HG02870 (cell line): ENCODE measurements around the gene POLG.

Experiments
- ATAC-seq: cut with Tn5 transposase; IDR thresholded peaks from one replicate; pipeline ENCODE4 v1.9.1; 2021; ENCODE audit warnings: mild to moderate bottlenecking, moderate library complexity; ENCODE audit not compliant: unreplicated experiment

POLG gene

DNA sequence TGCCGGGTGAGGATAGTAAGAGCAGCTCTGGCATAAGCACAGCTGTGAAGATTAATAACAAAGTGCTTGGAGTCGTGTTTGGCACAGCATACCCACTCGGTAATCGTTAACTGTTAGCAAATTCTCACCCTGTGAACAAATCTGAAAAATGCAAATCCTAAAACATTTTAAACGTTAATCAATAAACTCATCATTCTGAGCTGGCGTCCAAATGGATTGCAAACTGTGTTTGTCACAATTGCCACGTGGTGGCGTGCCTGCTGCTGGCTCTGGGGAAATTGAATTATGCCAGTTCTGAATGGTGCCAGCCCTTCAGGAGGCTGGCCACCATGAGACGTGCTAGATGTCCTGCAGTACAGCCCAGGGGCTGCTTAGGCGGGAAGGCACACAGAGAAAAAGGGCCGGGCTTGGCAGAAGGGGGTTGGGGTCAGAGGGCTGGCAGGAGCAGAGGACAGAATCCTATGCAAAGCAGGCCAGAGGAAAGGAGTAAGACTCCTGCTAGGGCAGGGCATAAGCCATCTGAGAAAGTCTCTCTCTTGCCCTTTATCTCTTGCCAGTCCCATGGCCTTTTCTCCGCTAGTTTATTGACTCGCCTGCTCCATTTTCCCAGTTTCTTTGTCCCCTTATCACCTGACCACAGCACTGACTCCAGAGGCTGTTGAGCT, 22.1 kb upstream of the POLG start:
- no peak for ATAC-seq

DNA sequence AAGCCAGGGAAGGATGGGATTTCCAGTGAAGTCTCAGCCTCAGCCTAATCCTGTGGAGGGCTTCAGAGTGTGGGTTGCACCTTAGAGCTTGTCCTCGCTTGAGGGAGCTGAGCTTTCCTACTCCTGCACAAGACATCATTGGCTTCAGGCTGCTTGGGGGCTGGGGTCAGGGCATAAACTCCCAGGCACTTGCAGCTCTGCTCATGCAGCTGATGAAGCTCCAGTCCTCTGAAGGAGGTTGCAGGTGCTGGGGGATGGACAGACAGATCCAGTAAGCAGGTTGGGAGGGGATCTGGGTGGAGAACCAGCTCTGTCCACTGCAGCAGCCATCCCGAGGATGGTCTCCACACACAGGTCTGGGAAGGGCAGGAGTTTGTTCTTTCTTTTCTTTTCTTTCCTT, 19.4 kb upstream of the POLG start:
- ATAC-seq, result no peak

DNA sequence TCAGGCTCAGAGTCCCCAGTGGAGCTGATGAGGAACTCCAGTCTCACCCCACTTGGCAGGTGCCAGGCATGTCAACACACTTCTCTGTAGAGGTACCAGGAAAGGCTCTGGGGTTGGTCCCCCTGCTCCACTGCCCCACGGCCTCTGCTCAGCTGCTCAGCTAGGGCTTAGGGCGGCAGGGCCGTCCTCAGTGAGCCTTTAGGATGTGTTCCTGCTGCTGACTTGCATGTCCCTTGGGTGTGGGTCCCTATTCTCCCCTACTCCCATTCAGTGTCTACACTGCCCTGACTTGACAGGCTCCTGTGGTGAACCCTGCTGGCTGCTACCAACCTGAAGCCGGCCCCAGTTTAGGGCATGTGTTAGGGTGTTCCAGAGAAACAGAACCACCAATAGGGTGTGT, 17.9 kb upstream of the POLG start:
- no peak for ATAC-seq

DNA sequence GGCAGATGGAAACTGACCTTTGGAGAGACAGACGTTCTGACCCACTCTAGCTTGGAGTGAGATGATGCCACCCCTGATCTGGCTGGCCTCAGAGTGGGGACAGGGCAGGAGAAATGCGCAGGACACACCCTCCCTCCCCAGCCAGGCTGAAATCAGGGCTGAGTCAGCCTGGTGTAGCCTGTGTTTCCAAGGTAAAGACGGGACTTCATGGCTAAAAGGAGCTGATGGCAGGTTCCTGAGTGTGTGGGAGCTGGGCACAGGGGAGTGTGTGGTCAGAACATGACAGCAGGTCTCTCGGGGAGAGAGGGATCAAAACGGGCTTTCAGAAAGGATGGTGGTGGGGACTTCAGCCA, 14.6 kb upstream of the POLG start:
- no peak for ATAC-seq

DNA sequence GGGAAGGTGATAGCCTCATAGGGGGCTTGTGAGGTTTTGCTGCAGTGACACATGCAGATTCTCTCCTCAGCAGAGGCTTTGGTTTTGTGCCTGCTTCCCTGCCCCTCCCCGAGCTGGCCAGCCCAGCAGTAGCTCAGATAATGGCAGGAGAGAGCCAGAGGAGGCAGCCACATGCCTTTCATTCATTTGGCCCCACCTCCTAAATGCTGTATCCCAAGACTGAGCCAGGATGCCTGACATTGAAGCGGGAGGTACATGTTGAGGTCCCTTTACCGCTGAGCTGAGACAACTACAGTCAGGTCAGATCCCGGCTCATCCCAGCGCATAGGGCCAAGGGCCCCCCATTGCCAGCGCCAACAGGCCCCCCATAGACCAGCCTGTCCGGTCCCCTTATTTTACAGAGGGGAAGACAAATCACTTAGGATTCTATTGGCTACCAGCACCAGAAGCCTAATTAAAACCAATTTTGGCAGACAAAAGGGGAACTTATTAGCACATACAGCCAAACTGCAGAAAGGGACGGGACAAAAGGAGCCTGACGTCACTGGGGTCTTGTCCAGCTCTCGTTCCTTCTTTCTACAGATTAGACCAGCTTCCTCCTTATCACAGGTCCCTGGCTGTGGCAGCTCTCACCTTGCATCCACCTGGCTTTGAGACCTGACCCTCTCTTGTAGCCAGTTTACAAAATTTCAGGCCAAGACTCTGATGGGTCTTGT, 12.1 kb upstream of the POLG start:
- no peak for ATAC-seq

DNA sequence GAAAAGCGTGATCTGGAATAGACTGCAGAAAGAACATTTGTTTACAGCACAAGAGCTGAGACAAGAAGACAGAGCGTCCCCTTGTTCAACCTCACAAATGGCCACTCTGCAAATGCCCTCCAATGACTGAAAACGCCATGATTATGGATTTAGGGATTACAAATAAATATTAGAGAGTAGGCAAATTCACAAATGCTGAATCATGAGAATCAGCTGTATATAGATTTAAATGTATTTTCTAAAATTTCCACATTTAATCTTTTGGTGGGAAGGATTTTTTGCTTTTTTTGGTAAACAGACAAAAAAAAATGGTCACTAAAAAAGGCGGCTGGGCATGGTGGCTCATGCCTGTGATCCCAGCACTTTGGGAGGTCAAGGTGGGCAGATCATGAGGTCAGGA, 10.6 kb upstream of the POLG start:
- ATAC-seq, result no peak

DNA sequence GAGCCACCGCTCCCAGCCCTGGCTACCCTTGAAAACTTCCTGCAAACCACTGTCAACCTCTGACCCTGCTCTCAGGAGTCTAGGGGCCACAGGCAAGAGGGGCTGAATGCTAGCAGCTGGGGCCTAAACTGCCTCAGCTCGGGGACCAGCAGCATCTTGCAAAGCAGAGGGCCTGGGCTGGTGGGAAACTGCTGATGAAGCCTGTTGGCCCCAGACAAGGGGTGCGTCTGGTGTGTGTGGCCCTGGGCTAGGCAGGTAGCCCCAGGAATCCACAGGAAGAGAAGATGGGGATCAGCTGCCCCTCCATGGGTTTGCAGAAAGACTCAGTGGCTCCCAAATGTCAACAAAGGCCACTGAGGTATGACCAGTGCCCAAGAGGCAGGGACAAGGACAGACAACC, 8.2 kb upstream of the POLG start:
- no peak for ATAC-seq

DNA sequence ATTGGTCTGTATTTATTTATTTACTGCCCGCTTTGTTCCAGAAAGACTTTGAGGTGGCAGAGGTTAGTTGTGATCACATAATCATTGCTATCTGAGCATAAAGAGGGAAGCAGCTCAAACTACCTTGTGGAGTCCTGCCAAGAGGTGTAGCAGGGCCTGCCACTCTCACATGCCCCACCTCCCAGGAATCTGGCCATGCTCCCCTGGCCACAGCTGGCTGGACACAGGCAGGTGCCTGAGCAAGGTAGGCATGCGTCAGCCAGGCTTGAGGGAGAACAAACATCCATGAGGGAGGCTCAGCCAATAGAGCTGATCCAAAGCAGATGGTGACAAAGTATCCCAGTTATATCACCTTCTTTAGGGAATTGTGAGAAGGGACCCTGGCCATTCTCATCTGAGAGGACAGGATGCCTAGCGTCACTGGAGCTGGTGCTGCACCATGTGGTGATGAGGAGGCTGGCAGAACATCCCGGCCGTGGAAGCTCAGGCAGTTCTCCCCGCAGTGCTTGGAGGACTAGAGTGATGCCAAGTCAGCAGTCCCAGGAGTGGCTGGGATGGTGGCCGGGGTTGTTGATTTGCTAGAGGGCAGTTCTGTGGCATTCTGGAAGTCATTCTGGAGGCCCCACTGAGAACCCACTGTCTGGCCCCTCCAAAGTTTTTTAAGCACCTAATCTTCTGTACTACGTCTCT, 6.8 kb upstream of the POLG start:
- ATAC-seq, result no peak

DNA sequence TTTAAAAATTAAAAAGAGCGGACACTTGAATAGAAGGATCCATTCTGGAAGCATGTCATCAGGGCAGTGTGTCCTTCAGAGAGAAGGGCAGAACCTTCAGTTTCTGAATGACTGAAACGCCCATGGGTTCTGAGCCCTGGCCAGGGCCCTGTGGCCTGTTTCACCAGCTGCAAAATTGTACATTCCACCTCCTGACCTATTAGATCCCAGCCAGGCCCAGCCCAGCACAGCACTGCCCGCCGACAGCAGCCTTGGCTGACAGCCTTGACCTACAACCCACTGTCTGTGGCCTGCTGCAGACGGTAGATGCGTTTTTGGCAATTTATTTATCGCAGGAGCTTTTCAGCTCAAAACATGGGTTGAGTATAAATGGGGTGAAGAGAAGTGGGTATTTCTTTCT, 5.9 kb upstream of the POLG start:
- ATAC-seq, result no peak

DNA sequence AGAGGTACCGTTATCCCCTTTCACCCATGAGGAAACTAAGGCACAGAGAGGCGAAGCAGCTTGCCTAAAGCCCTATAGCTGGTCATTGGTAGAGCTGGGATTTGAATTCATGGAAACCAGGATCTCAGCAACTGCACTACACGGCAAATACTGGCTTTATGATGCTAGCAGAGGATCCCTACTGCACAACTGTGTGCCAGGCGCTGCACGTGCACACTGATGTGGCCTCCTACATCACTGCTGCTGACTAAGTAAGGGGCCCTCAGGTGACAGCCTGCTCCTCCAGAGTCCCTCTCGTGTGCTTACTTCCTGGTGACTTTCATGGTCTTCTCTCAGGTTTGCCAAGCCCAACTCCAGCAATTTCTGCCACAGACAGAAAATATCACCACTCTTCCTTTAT, 3.4 kb upstream of the POLG start:
- ATAC-seq, result no peak

DNA sequence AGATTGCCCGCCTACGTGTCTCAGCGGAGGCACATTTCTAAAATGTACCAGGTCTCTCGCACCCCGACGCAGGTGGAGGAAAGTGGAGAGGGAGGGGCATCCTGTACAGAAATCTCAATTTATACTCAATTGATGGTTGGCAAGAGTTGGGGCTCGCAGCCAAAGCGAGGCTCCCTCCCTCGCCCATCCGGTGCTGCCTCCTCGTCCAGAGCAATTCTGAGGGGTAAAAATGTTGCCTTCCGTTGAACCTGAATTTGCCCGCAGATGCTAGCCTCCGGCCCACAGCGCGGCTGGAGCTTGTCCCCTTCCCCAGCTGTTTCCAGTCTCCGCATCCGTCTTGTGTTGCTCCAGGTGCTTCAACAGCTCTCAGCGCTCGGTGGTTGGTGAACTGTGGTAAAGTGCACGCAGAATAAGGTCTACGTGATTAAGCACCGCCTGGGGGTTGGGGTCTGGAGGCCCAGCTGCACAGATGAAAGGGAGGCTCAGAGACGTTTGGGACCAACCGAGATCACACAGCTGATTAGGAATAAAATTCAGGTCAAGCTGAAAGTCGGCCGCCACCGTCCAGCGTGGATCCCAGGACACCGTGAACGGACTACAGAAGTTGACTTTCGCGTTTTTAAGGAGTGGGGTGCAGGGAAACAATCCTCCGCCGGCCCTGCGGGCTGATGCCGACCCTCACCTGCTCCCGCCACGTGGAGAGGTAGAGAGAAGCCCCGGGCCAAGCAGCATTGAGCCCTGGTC, 846 bp upstream of the POLG start:
- no peak for ATAC-seq

DNA sequence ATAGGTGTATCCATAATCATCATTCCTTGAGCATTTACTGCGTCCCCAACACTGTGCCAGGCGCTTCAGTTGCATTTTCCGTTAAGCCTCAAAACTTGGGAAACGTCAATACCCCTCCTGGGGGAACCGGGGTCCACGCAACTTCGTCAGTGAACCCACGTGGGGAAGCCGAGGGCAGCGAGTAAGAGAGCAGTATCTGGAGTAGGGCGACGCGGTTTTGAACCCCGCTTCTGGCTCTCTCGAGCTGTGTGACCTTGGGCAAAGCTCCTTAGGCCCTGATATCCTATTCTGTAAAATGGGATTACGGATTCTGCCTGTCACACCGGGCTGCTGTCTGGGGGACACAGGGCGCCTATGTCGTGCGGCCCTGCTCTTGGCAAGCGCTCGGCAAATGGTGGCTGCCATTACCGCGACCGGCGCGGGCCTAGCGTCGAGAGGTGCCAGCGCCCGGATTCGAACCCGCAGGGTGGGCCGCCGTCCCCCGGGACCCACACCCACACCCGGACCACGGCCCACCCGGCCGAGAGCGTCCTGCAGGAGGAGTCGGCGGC, 590 bp downstream of the POLG start:
- no peak for ATAC-seq

DNA sequence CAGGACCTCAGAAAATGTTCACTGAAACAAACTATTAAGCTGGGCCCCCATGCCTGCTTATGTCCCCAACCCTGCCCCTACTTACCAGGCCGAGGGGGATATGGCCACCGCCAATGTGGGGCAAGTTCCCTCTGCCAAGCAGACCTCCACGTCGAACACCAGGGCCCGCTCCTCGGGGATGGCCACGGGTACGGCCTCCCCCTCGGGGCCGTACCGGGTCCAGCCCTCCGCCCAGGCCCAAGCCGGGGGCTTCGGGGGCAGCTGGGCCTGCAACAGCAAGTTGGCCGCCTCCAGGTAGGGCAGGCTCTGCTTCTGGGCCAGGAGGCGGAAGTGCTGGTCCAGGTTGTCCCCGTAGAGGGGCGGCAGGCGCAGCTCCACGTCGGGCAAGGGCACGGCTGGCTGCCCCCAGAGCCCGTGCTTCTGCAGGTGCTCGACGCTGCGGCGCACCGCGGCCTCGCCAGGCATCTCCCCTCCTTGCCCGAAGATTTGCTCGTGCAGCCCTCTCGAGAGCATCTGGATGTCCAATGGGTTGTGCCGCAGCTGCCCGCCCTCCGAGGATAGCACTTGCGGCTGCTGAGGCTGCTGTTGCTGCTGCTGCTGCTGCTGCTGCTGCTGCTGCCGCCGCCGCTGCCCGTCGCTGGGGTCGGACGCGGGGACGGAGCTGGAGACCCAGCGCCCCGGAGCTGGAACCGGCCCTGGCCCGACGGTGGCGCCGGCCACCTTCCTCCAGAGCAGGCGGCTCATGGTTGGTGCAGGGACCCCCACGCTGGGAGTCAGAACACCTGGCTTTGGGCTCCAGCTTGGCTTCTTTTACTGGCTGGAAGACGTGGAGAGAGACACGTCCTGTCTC, 1.4 kb downstream of the POLG start:
- no peak for ATAC-seq

DNA sequence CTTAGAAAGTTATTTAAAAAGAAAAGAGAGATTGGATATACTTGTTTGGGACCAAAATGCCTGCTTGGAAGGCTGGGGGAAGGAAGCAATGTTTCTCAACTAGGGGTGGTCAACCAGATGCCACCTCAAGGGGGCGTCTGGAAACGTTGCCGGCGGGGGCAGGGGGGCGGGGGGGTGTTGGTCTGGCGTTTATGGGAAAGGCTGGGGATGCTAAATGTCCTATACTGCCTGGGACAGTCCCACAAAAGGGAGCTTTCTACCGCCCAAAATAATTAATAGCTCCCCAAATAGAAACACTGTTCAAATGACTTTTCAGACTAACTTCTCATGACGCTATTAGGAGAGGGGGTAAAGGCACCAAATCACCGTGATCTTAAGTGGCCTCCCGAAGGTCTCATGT, 2.2 kb downstream of the POLG start:
- ATAC-seq, result no peak

DNA sequence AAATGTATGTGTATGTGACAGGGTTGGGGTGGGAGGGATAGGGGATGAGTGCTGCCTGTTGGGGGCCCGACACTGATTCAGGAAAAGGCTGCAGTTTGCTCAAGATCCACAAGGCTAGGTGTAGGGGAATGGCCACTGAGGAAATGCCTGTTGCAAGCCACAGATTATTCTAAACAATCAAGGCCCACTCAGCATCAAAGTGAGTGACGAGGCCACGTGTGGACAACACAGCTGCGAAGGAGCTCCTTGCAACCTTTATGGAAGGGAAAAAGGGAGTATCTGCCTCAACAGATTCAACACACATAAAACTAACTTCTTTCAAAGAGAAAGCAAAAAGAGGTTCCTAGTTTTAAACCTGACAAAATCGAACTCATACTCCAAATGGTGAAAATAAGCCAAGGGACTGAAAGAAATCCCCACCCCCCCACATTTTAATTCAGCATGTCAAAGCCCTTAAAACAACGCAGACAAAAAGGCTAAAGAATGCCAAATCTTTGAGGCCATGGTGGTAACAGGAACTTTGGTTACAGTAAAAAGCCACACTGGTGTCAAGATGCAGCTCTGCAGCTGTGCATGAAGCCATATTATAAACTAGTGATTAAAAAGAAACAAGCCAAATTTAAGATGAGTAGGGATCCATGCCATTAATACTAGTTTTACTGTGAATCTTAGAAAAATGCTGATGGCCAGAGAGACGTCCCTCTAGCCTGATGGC, 3.6 kb downstream of the POLG start:
- no peak for ATAC-seq

DNA sequence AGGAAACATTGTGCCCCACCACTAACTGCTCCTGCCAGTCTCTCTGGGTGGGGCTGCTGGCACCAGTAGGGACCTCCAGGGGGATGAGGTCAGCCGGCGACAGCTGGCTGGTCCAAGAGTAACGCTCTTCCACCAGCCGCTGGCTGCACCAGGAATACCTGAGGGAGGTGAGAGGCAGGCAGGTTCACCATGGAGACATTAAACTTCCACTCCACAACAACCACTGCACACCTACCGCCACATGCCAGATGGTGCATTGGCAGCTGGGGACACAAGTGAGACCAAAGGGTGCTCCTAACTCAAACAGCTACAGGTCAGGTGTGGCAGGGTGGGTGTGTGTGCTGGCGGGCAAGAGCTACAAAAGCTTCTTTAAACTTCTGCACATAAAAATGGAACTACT, 4.5 kb downstream of the POLG start:
- ATAC-seq, result no peak

DNA sequence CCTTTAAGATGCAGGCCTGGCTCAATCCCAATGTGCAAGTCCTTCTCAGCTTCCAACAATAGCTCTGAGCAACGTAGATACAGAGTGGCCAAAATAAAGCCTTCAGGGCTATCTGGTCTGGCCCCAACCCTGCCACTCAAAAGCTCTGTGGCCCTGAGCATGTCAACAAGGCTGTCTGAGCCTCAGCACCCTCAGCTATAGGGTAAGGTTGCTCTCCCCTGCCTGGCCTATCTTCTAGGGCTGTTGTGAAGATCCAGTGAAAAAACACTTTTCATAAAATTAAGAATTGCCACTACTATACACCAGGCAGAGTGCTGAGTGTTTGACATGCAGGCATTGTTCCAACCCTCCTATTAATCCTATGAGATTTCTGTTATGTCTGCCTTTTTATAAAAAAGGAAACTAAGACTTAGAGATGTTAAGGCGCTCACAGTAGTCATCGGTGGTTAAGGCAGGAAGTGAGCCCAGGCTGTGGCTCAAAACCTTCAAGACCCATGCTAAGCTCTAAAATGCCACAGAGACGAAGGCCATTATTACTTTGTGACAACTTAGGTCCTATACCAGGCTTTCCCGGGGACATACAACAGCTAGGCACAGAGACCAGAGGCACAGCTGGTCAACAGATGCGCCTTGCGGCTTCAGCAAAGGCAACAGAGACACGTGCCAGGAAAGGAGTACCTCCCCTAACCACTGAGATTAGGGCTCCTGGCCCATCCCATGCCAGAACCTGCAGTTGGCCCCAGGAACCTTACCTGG, 5.1 kb downstream of the POLG start:
- no peak for ATAC-seq

DNA sequence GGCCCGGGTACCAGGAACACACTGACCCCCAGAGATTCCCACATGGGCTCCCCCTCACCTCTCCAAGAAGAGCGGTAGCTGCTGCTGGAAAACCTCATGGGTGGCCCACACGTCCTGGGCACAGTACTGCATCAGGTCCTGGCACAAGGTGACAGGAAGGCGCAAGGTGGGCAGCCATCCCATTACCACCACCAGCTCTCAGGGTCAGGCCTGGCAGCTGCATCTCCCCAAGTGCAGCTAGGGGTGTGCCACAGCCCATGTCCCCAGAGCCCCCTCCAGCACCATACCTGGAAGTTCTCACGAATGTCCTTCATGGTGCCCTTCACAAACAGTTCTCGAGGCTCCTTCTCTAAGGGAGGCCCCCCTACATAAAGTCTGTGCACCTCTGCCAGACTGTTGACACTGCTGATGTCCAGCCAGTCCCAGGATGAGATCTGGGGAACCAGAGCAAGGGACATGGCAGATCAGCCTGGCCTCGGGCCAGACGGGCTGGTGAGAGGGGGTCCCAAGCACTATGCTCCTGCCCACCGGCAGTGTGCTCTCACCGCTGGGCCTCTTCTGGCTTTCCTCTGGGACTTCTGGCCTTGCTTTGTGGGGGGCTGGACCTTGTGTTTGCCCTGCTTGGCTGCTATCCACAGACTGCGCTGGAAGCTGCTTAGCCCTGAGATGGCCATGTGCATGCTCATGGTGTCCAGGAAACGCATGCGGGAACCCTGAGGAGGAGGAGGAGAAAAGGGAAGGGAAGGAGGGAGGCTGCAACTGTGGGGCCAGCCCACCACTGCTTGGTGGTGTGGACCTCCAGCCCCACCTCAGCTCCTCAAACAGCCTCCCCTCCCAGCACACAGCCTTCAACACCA, 6.0 kb downstream of the POLG start:
- ATAC-seq, result no peak
